Measurements from ENCODE around the gene SELENON. TPM values are rescaled to one million over a fixed set of nuclear protein-coding genes. Genes with fewer than 3 reads are reported as not detected.

Gene SELENON
- total RNA-seq, 1 donor from 2014 or later = 24.9 TPM

GRCh38 chr1:25790472-25790871 lies 9.5 kb upstream of the SELENON start:
- no peak for DNase-seq (ENCODE audit: low spot score)
- Histone ChIP-seq H3K27me3 (no peaks in the 10 kb centered on the region), H3K4me2 (no peak overlapping the region), H3K4me1 (no peaks in the 10 kb centered on the region), H3K9ac (no peak overlapping the region), H4K20me1 (ENCODE audit: low read depth) (no peaks in the 10 kb centered on the region), H3K4me3 (no peak overlapping the region), H3K9me3 (ENCODE audit: low read depth) (no peaks in the 10 kb centered on the region), H3K79me2 (ENCODE audit: low read depth) (no peaks in the 10 kb centered on the region), H3K36me3 (no peaks in the 10 kb centered on the region), H3K27ac (no peak overlapping the region), H2AFZ (replicated peaks) (no peak overlapping the region), H3F3A (ENCODE audit: low read depth) (no peaks in the 10 kb centered on the region)
- peaks cover 5% of the 10 kb centered on the region for H3K27me3 Mint-ChIP-seq (ENCODE audit: insufficient read depth, low read depth)
- peak overlapping the region; percentile 57 for H3K27ac Mint-ChIP-seq
- no peaks in the 10 kb centered on the region for H3K36me3 Mint-ChIP-seq
- peaks cover 46% of the 10 kb centered on the region for H3K4me1 Mint-ChIP-seq
- H3K9me3 Mint-ChIP-seq = no peaks in the 10 kb centered on the region
- H3K4me3 Mint-ChIP-seq = no peak overlapping the region
- TF ChIP-seq EZH2 (IDR thresholded peaks at IDR 0.05) (no peak), CTCF (IDR thresholded peaks at IDR 0.05) (no peak), EZH2phosphoT487 (IDR thresholded peaks at IDR 0.05) (no peak)

- no peaks in the 10 kb centered on the region for H4K20me1 ChIP-seq (ENCODE audit: low read depth)
- H3K36me3 Mint-ChIP-seq = no peaks in the 10 kb centered on the region
- peaks cover 5% of the 10 kb centered on the region for H3K4me1 ChIP-seq
- no peak for DNase-seq (ENCODE audit: low spot score)
- no peak overlapping the region for H3K9ac ChIP-seq
- no peaks in the 10 kb centered on the region for H3K9me3 ChIP-seq (ENCODE audit: low read depth)
- no peak overlapping the region for H3K4me3 ChIP-seq
- no peaks in the 10 kb centered on the region for H3K79me2 ChIP-seq (ENCODE audit: low read depth)
- H3K27me3 Mint-ChIP-seq (ENCODE audit: insufficient read depth, low read depth) = peaks cover 8% of the 10 kb centered on the region
- peaks cover under 1% of the 10 kb centered on the region for H3F3A ChIP-seq (ENCODE audit: low read depth)
- no peak overlapping the region for H3K4me3 Mint-ChIP-seq
- H3K4me2 ChIP-seq = no peak overlapping the region
- no peaks in the 10 kb centered on the region for H3K9me3 Mint-ChIP-seq
- H3K27ac ChIP-seq = no peak overlapping the region
- no peaks in the 10 kb centered on the region for H3K36me3 ChIP-seq
- peak overlapping the region; percentile 29 for H3K27ac Mint-ChIP-seq
- TF ChIP-seq EZH2 (IDR thresholded peaks at IDR 0.05) = no peak
- TF ChIP-seq EZH2phosphoT487 (IDR thresholded peaks at IDR 0.05) = no peak
- no peak for TF ChIP-seq CTCF (IDR thresholded peaks at IDR 0.05)
- H3K4me1 Mint-ChIP-seq = peaks cover 40% of the 10 kb centered on the region
- no peaks in the 10 kb centered on the region for H3K27me3 ChIP-seq
- no peak overlapping the region for H2AFZ ChIP-seq (replicated peaks)
These were observed 7.9 kb upstream of the SELENON start for GRCh38 chr1:25792115-25792514.

DNA sequence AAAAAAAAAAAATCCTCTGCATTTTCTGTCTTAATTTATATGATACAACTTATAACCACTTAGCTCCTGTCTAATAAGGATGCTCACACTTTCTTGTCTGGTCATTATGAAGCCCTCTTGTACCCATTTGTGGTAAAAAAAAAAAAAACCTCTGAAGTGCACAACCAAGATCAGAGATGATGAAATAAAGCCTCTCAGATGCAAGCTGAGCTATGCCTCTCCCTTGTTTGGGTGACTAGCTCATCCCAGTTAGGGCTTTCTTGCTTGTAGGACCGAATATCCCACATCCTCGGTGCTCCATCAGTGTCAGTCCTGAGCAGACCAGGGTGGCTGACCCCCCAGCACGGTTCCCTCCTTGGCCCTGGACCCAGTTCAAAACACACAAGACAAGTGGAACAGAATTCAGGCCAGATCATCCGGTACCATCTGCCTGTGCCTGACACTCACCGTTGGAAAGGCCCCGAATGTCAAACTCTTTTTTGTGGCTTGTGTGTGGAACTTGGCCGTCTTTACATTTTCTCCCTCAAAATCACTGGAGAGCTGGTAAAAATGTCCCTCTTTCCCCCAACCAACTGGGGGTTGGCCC lies 6.3 kb upstream of the SELENON start:
- Histone ChIP-seq H4K20me1 (ENCODE audit: low read depth) (no peaks in the 10 kb centered on the region), H3K4me1 (peaks cover 5% of the 10 kb centered on the region), H3K27me3 (no peaks in the 10 kb centered on the region), H3K9ac (no peak overlapping the region), H3K27ac (no peak overlapping the region), H3K4me2 (no peak overlapping the region), H3K9me3 (ENCODE audit: low read depth) (no peaks in the 10 kb centered on the region), H3F3A (ENCODE audit: low read depth) (peaks cover 5% of the 10 kb centered on the region), H3K36me3 (no peaks in the 10 kb centered on the region), H3K79me2 (ENCODE audit: low read depth) (no peaks in the 10 kb centered on the region), H3K4me3 (no peak overlapping the region), H2AFZ (replicated peaks) (no peak overlapping the region)
- TF ChIP-seq EZH2 (IDR thresholded peaks at IDR 0.05) (no peak), CTCF (IDR thresholded peaks at IDR 0.05) (no peak), EZH2phosphoT487 (IDR thresholded peaks at IDR 0.05) (no peak)
- H3K4me3 Mint-ChIP-seq = no peak overlapping the region
- H3K9me3 Mint-ChIP-seq = no peaks in the 10 kb centered on the region
- H3K4me1 Mint-ChIP-seq = peaks cover 42% of the 10 kb centered on the region
- peaks cover 14% of the 10 kb centered on the region for H3K27me3 Mint-ChIP-seq (ENCODE audit: insufficient read depth, low read depth)
- no peak overlapping the region for H3K27ac Mint-ChIP-seq
- DNase-seq (ENCODE audit: low spot score) = no peak
- no peaks in the 10 kb centered on the region for H3K36me3 Mint-ChIP-seq
